ENCODE measurements around the gene APP.

Gene APP

DNA sequence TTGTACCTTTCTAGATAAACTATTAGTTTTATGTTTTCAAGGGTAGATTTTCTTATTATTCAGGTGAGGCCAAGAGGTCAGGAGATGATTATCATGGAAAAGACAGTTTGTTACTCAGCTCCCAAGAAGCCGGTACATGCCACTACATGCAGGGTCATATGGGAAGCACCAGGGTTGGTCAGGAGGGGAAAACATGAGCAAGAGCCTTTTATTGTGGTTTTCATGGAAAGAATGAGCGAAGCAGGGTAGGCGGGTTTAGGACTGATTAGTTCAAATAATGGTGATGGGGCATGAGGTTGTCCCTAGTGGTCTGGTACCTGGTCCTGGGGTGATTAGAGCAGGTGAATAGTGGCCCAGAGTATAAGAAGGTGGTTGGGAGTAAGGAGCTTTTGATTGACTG, 189.9 kb downstream of the APP start:
- TF ChIP-seq, protein P1, sequence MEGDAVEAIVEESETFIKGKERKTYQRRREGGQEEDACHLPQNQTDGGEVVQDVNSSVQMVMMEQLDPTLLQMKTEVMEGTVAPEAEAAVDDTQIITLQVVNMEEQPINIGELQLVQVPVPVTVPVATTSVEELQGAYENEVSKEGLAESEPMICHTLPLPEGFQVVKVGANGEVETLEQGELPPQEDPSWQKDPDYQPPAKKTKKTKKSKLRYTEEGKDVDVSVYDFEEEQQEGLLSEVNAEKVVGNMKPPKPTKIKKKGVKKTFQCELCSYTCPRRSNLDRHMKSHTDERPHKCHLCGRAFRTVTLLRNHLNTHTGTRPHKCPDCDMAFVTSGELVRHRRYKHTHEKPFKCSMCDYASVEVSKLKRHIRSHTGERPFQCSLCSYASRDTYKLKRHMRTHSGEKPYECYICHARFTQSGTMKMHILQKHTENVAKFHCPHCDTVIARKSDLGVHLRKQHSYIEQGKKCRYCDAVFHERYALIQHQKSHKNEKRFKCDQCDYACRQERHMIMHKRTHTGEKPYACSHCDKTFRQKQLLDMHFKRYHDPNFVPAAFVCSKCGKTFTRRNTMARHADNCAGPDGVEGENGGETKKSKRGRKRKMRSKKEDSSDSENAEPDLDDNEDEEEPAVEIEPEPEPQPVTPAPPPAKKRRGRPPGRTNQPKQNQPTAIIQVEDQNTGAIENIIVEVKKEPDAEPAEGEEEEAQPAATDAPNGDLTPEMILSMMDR (conservative IDR thresholded peaks at IDR 0.05; ENCODE audit: low read depth): no peak
- peak; percentile 86 for DNase-seq (ENCODE audit: low spot score)
- ChIA-PET CTCF (interaction anchor here (0.6 kb wide), 1 partner anchor 96 kb away, joined by 3 read pairs; no protein-coding TSS in a partner anchor), POLR2A (ENCODE audit: low non-redundant PET) (no interaction called here)
- H3K27ac ChIP-seq: no peak overlapping the region

DNA sequence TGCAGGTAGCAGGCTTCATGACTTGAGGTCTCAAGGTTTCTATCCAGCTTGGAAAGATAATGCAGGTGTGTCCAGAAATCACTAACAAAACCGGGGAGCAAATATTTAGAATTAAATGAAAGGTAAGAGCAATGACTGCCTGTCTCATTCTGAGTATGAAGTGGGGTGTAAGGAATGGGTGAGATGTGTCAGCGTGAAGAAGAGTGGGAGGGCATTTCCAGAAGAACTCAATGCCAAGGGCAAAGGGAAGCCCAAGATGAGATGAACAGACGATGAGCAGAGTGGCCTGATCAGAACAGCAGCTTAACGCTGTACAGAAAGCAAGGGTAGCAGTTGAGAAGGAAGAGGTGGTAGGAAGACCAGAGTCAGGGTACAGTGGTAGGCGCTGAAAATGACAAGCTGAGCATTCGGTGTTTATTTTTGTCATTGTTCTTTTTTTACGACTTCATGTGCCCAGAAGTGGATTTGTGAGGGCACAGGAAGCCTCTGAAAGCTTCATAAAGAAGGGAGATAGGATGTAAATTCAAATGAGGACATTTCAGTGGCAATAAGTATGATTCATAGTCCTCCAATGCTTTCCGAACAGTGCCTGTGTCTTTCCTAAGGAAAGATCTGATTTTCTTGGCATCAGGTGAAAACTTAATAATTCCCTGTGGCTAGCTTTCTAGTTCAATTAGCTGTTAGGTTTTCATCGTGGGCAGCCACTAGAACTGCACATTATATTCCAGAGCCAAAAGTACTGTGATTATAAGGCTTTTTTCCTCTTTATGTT, 190.5 kb downstream of the APP start:
- ChIA-PET CTCF (interaction anchor here (0.6 kb wide), 1 partner anchor 96 kb away, joined by 3 read pairs; no protein-coding TSS in a partner anchor), POLR2A (ENCODE audit: low non-redundant PET) (no interaction called here)
- H3K27ac ChIP-seq: no peak overlapping the region
- DNase-seq (ENCODE audit: low spot score): no peak
- TF ChIP-seq, protein P1 (conservative IDR thresholded peaks at IDR 0.05; ENCODE audit: low read depth): no peak

DNA sequence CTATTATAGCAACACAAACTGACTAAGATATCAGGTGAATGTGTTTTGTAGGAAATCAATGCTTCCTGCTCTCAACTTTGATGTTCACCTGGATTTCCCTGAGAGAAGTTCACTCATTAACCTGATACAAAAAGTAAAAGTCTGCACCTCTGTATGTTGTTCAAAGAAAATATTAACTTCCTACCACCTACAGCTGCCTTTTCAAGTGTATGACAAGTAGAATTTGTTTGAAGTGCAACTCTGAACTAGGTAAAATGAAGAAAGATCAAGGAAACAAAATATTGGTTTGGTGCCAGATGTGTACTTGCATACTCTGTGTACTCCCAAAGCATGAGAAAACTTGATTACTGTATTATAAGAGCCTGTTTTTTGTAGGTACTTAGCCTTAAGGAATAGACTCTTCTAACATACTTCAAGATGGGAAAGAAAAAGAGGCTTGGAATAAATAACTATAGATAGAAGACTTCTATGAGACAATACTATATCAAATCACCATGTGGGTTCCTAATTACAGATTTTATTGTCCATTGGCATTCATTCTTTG, 193.4 kb downstream of the APP start:
- DNase-seq (ENCODE audit: low spot score): no peak
- H3K27ac ChIP-seq: no peak overlapping the region
- ChIA-PET POLR2A (ENCODE audit: low non-redundant PET) (no interaction called here), CTCF (no interaction called here)
- TF ChIP-seq, protein P1 (conservative IDR thresholded peaks at IDR 0.05; ENCODE audit: low read depth): no peak

DNA sequence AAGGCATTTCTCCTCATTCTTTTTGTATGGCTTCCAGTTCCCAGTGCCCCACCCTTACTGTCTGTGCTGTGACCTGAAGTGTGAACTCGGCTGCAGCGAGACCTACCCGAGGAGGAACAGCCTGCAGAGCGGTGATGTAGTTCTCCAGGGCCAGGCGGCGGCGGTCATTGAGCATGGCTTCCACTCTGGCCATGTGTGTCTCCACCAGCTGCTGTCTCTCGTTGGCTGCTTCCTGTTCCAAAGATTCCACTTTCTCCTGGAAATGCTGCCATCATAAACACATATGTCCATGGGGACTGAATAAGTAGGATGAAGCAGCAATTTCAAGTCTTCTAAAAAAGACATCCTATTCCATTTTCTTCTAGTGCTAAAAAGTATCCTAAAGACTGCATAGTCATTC, 195.6 kb downstream of the APP start:
- POLR2A ChIA-PET (ENCODE audit: low non-redundant PET): no interaction called here
- CTCF ChIA-PET: no interaction called here

DNA sequence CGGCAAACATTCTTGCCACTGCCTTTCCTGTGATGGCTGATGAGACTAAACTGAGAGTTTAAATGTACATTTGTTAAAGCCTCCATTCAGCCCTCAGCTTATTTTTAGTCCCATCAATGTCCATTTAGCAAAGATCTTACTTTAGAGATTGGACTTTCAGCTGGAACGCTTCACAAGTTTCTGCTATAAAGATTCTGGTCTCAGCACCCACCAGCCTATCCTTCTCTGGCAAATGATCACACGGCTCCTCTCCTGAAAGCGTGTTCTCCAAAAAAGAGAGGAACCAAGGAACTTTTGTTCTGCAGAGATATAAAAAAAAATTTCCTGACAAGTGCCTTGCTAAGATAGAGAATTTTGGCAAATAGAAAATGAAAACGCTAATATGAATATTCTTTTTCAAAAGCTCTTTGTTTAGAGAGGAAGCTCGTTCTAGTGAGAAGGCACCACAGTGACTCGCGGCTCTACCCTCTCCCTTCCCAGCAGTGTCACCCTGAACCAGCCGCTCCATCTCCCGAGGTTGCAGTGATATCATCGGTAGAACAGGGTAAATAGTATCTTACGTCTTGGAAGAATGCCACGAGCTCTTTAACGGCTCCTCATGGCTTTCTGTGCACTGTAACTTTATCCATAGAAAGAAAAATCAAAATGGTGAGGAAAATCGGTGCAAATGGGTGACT, 200.2 kb downstream of the APP start:
- TF ChIP-seq, protein P1 (conservative IDR thresholded peaks at IDR 0.05; ENCODE audit: low read depth): no peak
- ChIA-PET CTCF (interaction anchor here (0.6 kb wide), 1 partner anchor 13 kb away, joined by 8 read pairs; no protein-coding TSS in a partner anchor), POLR2A (ENCODE audit: low non-redundant PET) (no interaction called here)
- DNase-seq (ENCODE audit: low spot score): no peak
- H3K27ac ChIP-seq: no peak overlapping the region

More for the DNA sequence above, 195.6 kb downstream of the APP start:
- TF ChIP-seq, protein P1 (conservative IDR thresholded peaks at IDR 0.05; ENCODE audit: low read depth): no peak
- DNase-seq (ENCODE audit: low spot score): no peak
- no peak overlapping the region for H3K27ac ChIP-seq

DNA sequence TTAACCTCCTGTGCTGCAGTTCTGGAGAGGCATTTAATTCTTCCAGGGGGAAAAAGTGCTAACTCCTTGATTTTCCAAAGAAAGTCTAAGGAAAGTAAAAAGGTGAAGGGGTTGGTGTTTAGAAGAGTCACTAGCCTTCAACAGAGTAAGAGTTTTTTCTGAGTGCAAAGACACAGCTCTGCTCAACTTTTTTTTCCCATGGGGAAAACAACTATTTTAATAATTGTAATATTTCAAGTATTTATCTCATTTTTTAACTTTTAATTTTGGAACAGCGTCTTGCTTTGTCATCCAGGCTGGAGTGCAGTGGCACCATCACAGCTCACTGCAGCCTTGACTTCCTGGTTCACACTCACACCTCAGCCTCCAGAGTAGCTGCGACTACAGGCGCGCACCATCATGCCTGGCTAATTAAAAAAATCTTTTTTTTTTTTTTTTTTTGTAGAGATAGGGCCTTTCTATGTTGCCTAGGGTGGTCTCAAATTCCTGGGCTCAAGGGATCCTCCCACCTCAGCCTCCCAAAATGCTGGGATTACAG, 202.6 kb downstream of the APP start:
- no peak for DNase-seq (ENCODE audit: low spot score)
- TF ChIP-seq, protein P1 (conservative IDR thresholded peaks at IDR 0.05; ENCODE audit: low read depth): no peak
- CTCF ChIA-PET: interaction anchor here (0.6 kb wide), 1 partner anchor 319 kb away, joined by 3 read pairs; no protein-coding TSS in a partner anchor
- H3K27ac ChIP-seq: peak overlapping the region; percentile 44; the same call in 1 of the 2 replicates
- POLR2A ChIA-PET (ENCODE audit: low non-redundant PET): no interaction called here
